H9 (cell line): ENCODE results near the gene KLHL15. TPM values are rescaled to one million over a fixed set of nuclear protein-coding genes. Genes with fewer than 3 reads are reported as not detected.
A peak's percentile ranks its signal among the peaks of the same experiment; 100 is the strongest.

Experiments
- DNase-seq: peaks from one replicate; pipeline ENCODE4 v3.0.0-alpha.2; 2017
- H2AFZ ChIP-seq: one replicate; pipeline ENCODE4 v1.6.1; 2013; ENCODE audit warnings: mild to moderate bottlenecking, low read length, control low read depth, moderate library complexity
- H2AK5ac ChIP-seq: 2 replicates; pipeline ENCODE4 v1.6.1; 2013; ENCODE audit warnings: low read length, control low read depth, mixed read lengths; ENCODE audit not compliant: insufficient read length
- H2BK120ac ChIP-seq: one replicate; pipeline ENCODE4 v1.6.1; 2013; ENCODE audit warnings: low read depth, mild to moderate bottlenecking, low read length, control low read depth, inconsistent platforms; ENCODE audit not compliant: poor library complexity, severe bottlenecking
- H2BK12ac ChIP-seq: 2 replicates; pipeline ENCODE4 v1.6.1; 2013; ENCODE audit warnings: low read length, control low read depth, mixed read lengths, low read depth; ENCODE audit not compliant: insufficient read length
- H2BK15ac ChIP-seq: 2 replicates; pipeline ENCODE4 v1.6.1; 2013; ENCODE audit warnings: low read depth, low read length, control low read depth
- H2BK20ac ChIP-seq: one replicate; pipeline ENCODE4 v1.6.1; 2013; ENCODE audit warnings: low read depth, mild to moderate bottlenecking, low read length, control low read depth, inconsistent platforms; ENCODE audit not compliant: poor library complexity, severe bottlenecking
- H2BK5ac ChIP-seq: 2 replicates; pipeline ENCODE4 v1.6.1; 2013; ENCODE audit warnings: low read length, control low read depth, mixed read lengths; ENCODE audit not compliant: insufficient read length
- H3K14ac ChIP-seq: 2 replicates; pipeline ENCODE4 v1.6.1; 2013; ENCODE audit warnings: low read length, control low read depth; ENCODE audit not compliant: insufficient read depth
- H3K18ac ChIP-seq: 2 replicates; pipeline ENCODE4 v1.6.1; 2013; ENCODE audit warnings: low read depth, mild to moderate bottlenecking, mixed read lengths, low read length, control low read depth; ENCODE audit not compliant: insufficient read length
- H3K23ac ChIP-seq: 2 replicates; pipeline ENCODE4 v1.6.1; 2013; ENCODE audit warnings: low read length, control low read depth, mixed read lengths, low read depth; ENCODE audit not compliant: insufficient read length
- H3K23me2 ChIP-seq: 2 replicates; pipeline ENCODE4 v1.6.1; 2013; ENCODE audit warnings: low read depth, mild to moderate bottlenecking, mixed read lengths, low read length, control low read depth; ENCODE audit not compliant: insufficient read length, poor library complexity, severe bottlenecking
- H3K27ac ChIP-seq: 2 replicates; pipeline ENCODE4 v1.5.1; 2013; ENCODE audit warnings: low read length, control low read depth, mixed read lengths, low read depth; ENCODE audit not compliant: insufficient read length
- H3K27me3 ChIP-seq: 2 replicates; pipeline ENCODE4 v1.6.1; 2013; ENCODE audit warnings: low read length, control low read depth, inconsistent platforms; ENCODE audit not compliant: insufficient read depth
- H3K4ac ChIP-seq: 2 replicates; pipeline ENCODE4 v1.6.1; 2013; ENCODE audit warnings: low read depth, mild to moderate bottlenecking, control low read depth, inconsistent platforms, low read length, moderate library complexity
- H3K4me1 ChIP-seq: 2 replicates; pipeline ENCODE4 v1.6.1; 2013; ENCODE audit warnings: low read length, control low read depth, inconsistent platforms; ENCODE audit not compliant: insufficient read depth
- H3K4me2 ChIP-seq: 2 replicates; pipeline ENCODE4 v1.6.1; 2013; ENCODE audit warnings: low read length, control low read depth, mixed read lengths; ENCODE audit not compliant: insufficient read length, insufficient read depth
- H3K56ac ChIP-seq: 2 replicates; pipeline ENCODE4 v1.6.1; 2013; ENCODE audit warnings: low read depth, mild to moderate bottlenecking, mixed read lengths, low read length, control low read depth; ENCODE audit not compliant: insufficient read length
- H3K79me1 ChIP-seq: 2 replicates; pipeline ENCODE4 v1.6.1; 2013; ENCODE audit warnings: low read depth, mild to moderate bottlenecking, moderate library complexity, low read length, control low read depth, inconsistent platforms; ENCODE audit not compliant: insufficient read depth, poor library complexity, severe bottlenecking
- H3K79me2 ChIP-seq: 2 replicates; pipeline ENCODE4 v1.6.1; 2013; ENCODE audit warnings: low read length, control low read depth, inconsistent platforms; ENCODE audit not compliant: insufficient read depth
- H3K9ac ChIP-seq: 2 replicates; pipeline ENCODE4 v1.6.1; 2013; ENCODE audit warnings: low read length, control low read depth, mixed read lengths; ENCODE audit not compliant: insufficient read length; ENCODE audit errors: extremely low read depth
- H3K9me3 ChIP-seq: one replicate; pipeline ENCODE4 v1.6.1; 2013; ENCODE audit warnings: low read depth, low read length, inconsistent platforms; ENCODE audit not compliant: control insufficient read depth
- H3T11ph ChIP-seq: one replicate; pipeline ENCODE4 v1.6.1; 2013; ENCODE audit warnings: mild to moderate bottlenecking, low read length, control low read depth, inconsistent platforms
- H4K20me1 ChIP-seq: one replicate; pipeline ENCODE4 v1.6.1; 2013; ENCODE audit not compliant: control insufficient read depth, insufficient read length, insufficient read depth
- H4K5ac ChIP-seq: 2 replicates; pipeline ENCODE4 v1.6.1; 2013; ENCODE audit warnings: low read depth, mild to moderate bottlenecking, mixed read lengths, low read length, control low read depth; ENCODE audit not compliant: insufficient read length
- H4K8ac ChIP-seq: replicated peaks from 2 replicates; pipeline ENCODE4 v1.6.1; 2013; ENCODE audit warnings: low read length, control low read depth, mixed read lengths, low read depth; ENCODE audit not compliant: insufficient read length
- H4K91ac ChIP-seq: 2 replicates; pipeline ENCODE4 v1.6.1; 2013; ENCODE audit warnings: low read depth, mild to moderate bottlenecking, moderate library complexity, mixed read lengths, low read length, control low read depth; ENCODE audit not compliant: insufficient read length
- H3K27ac Mint-ChIP-seq, 3 experiments: 2 replicates in 2 of 3; 3 replicates in 1 of 3; pipeline ENCODE4 v1.8.0; 2020 to 2021; ENCODE audit warnings: mixed read lengths in 3 of 3, mild to moderate bottlenecking in 1 of 3, moderate library complexity in 1 of 3
- H3K27me3 Mint-ChIP-seq: 2 replicates; pipeline ENCODE4 v1.8.0; 2021; ENCODE audit warnings: low read depth, mild to moderate bottlenecking, moderate library complexity, mixed read lengths
- H3K36me3 Mint-ChIP-seq, 3 experiments: 2 replicates in 2 of 3; 3 replicates in 1 of 3; pipeline ENCODE4 v1.8.0; 2020 to 2021; ENCODE audit warnings: low read depth in 3 of 3, mixed read lengths in 3 of 3; ENCODE audit not compliant: insufficient read depth in 1 of 3
- H3K4me1 Mint-ChIP-seq, 2 experiments: 2 replicates each; pipeline ENCODE4 v1.8.0; 2020; ENCODE audit warnings: mixed read lengths in 2 of 2
- H3K4me3 Mint-ChIP-seq, 2 experiments: 2 replicates in 1 of 2; 3 replicates in 1 of 2; pipeline ENCODE4 v1.8.0; 2020 to 2021; ENCODE audit warnings: mild to moderate bottlenecking in 2 of 2, mixed read lengths in 2 of 2, moderate library complexity in 1 of 2
- H3K9me3 Mint-ChIP-seq, 2 experiments: 2 replicates in 1 of 2; 3 replicates in 1 of 2; pipeline ENCODE4 v1.8.0; 2020; ENCODE audit warnings: mild to moderate bottlenecking in 2 of 2, mixed read lengths in 2 of 2, moderate library complexity in 1 of 2
- WGBS: extraction: QIAGEN DNeasy Blood & Tissue Kit; methylation state at CpG from one replicate; pipeline ENCODE4 v1.1.7; 2013; ENCODE audit warnings: missing lambda C conversion rate, low lambda C conversion rate, mixed read lengths; ENCODE audit not compliant: insufficient read length; ENCODE audit errors: extremely low coverage; 5-methylcytosine and 5-hydroxymethylcytosine counted together
- total RNA-seq: library from RNA; stranded (reverse); gene quantifications from 2 replicates; pipeline ENCODE4 v1.2.1, GENCODE V29; 2021
- TF ChIP-seq, protein P1 (sequence below): fragments of 200-600 bp; sonication (generic); conservative IDR thresholded peaks from 3 replicates; pipeline ENCODE4 v1.8.0; 2021; ENCODE audit warnings: antibody characterized with exemption, mild to moderate bottlenecking

The KLHL15 gene
- total RNA-seq, 1 experiment from 2014 or later: 19.0 TPM

- no peak overlapping the region for H2AK5ac ChIP-seq
- no peak overlapping the region for H2BK15ac ChIP-seq
- H4K91ac ChIP-seq: no peak overlapping the region
- H3K4me1 ChIP-seq: no peaks in the 10 kb centered on the region
- H3K27ac ChIP-seq: no peak overlapping the region
- no peak overlapping the region for H2BK12ac ChIP-seq
- H3K14ac ChIP-seq: no peak overlapping the region
- no peak overlapping the region for H3K18ac ChIP-seq
- no peaks in the 10 kb centered on the region for H4K20me1 ChIP-seq
- H3K27me3 ChIP-seq: no peaks in the 10 kb centered on the region
- H3K9me3 ChIP-seq: no peaks in the 10 kb centered on the region
- no peak overlapping the region for H3K56ac ChIP-seq
- no peaks in the 10 kb centered on the region for H3K23me2 ChIP-seq
- no peak overlapping the region for H3K23ac ChIP-seq
- H2BK20ac ChIP-seq: no peak overlapping the region
- no CpG with 5 or more reads among the region's 9 CpGs for WGBS
- peaks cover 65 to 96% (median 92%) of the 10 kb centered on the region in 3 experiments for H3K36me3 Mint-ChIP-seq
- no peaks in the 10 kb centered on the region for H3K79me2 ChIP-seq
- no peak overlapping the region for H2BK120ac ChIP-seq
- peak overlapping the region in 1 of 3 experiments; percentile 33; a peak in 1 of 7 replicates for H3K27ac Mint-ChIP-seq
- no peak overlapping the region for H3K4ac ChIP-seq
- DNase-seq: no peak
- no peak overlapping the region for H2BK5ac ChIP-seq
- H3K9me3 Mint-ChIP-seq: no peaks in the 10 kb centered on the region
- H2AFZ ChIP-seq: no peak overlapping the region
- peaks cover 3% of the 10 kb centered on the region for H3K79me1 ChIP-seq
- H3K4me3 Mint-ChIP-seq: no peak overlapping the region
- H3K4me2 ChIP-seq: no peak overlapping the region
- H4K8ac ChIP-seq: no peak overlapping the region
- TF ChIP-seq, protein P1, sequence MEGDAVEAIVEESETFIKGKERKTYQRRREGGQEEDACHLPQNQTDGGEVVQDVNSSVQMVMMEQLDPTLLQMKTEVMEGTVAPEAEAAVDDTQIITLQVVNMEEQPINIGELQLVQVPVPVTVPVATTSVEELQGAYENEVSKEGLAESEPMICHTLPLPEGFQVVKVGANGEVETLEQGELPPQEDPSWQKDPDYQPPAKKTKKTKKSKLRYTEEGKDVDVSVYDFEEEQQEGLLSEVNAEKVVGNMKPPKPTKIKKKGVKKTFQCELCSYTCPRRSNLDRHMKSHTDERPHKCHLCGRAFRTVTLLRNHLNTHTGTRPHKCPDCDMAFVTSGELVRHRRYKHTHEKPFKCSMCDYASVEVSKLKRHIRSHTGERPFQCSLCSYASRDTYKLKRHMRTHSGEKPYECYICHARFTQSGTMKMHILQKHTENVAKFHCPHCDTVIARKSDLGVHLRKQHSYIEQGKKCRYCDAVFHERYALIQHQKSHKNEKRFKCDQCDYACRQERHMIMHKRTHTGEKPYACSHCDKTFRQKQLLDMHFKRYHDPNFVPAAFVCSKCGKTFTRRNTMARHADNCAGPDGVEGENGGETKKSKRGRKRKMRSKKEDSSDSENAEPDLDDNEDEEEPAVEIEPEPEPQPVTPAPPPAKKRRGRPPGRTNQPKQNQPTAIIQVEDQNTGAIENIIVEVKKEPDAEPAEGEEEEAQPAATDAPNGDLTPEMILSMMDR: no peak
- no peak overlapping the region for H3T11ph ChIP-seq
- H3K27me3 Mint-ChIP-seq: no peaks in the 10 kb centered on the region
- no peaks in the 10 kb centered on the region for H3K4me1 Mint-ChIP-seq
- H4K5ac ChIP-seq: no peak overlapping the region
- no peak overlapping the region for H3K9ac ChIP-seq
Observed at GRCh38 chrX:24069877-24070276, 42.9 kb upstream of the KLHL15 start.
